HepG2 (cell line): ENCODE results near the gene AGRP. TPM values are rescaled to one million over a fixed set of nuclear protein-coding genes. Genes with fewer than 3 reads are reported as not detected.

Experiments
- ARID4A ChIP-seq: sonication (generic); formaldehyde crosslinking; IDR thresholded peaks from 2 replicates; pipeline ENCODE4 v1.5.0; 2020; ENCODE audit warnings: mild to moderate bottlenecking, missing genetic modification reagents, borderline replicate concordance
- BHLHE40 ChIP-seq: IDR thresholded peaks from 2 replicates; pipeline ENCODE4 v1.6.1; 2011; ENCODE audit warnings: low read length, improper control_type of control experiment
- CREB1 ChIP-seq, 2 experiments: fragments of 450-650 bp in 1 of 2; IDR thresholded peaks; 2 replicates each; pipeline ENCODE4 v1.6.1; 2016 to 2017; ENCODE audit warnings: control low read depth in 1 of 2, mild to moderate bottlenecking in 1 of 2, missing compliant biosample characterization in 1 of 2, missing genetic modification characterization in 1 of 2
- DNMT1 ChIP-seq: sonication (generic); formaldehyde crosslinking; IDR thresholded peaks from 2 replicates; pipeline ENCODE4 v1.5.1; 2020; ENCODE audit warnings: mild to moderate bottlenecking, missing genetic modification reagents
- E2F2 ChIP-seq: sonication (generic); formaldehyde crosslinking; IDR thresholded peaks from 2 replicates; pipeline ENCODE4 v1.4.0; 2020; ENCODE audit warnings: missing genetic modification reagents, borderline replicate concordance
- FOXM1 ChIP-seq: sonication (generic); formaldehyde crosslinking; IDR thresholded peaks from 2 replicates; pipeline ENCODE4 v1.5.0; 2020; ENCODE audit warnings: missing genetic modification reagents
- JUND ChIP-seq: sonication (generic); formaldehyde crosslinking; IDR thresholded peaks from 2 replicates; pipeline ENCODE4 v1.8.0; 2022; ENCODE audit warnings: mild to moderate bottlenecking, missing genetic modification reagents
- KAT8 ChIP-seq: IDR thresholded peaks from 2 replicates; pipeline ENCODE4 v1.6.1; 2016; ENCODE audit warnings: missing genetic modification reagents, missing compliant biosample characterization
- NFATC3 ChIP-seq: sonication (generic); formaldehyde crosslinking; IDR thresholded peaks from 2 replicates; pipeline ENCODE4 v1.5.1; 2020; ENCODE audit warnings: mild to moderate bottlenecking, missing genetic modification reagents
- NFKB2 ChIP-seq: sonication (generic); formaldehyde crosslinking; IDR thresholded peaks from 2 replicates; pipeline ENCODE4 v1.4.0; 2020; ENCODE audit warnings: missing genetic modification reagents, borderline replicate concordance
- NFYC ChIP-seq: IDR thresholded peaks from 2 replicates; pipeline ENCODE4 v1.6.1; 2016; ENCODE audit warnings: missing genetic modification reagents, missing compliant biosample characterization
- NR1H2 ChIP-seq: sonication (generic); formaldehyde crosslinking; IDR thresholded peaks from 2 replicates; pipeline ENCODE4 v1.8.1; 2022; ENCODE audit warnings: low read depth, missing genetic modification reagents, borderline replicate concordance
- ZFP36L2 ChIP-seq: sonication (generic); formaldehyde crosslinking; IDR thresholded peaks from 2 replicates; pipeline ENCODE4 v1.4.0; 2020; ENCODE audit warnings: missing genetic modification reagents
- ZNF24 ChIP-seq: fragments of 450-650 bp; IDR thresholded peaks from 2 replicates; pipeline ENCODE4 v1.6.1; 2017; ENCODE audit warnings: antibody characterized with exemption, mild to moderate bottlenecking
- ZNF609 ChIP-seq: sonication (generic); formaldehyde crosslinking; IDR thresholded peaks from 2 replicates; pipeline ENCODE4 v1.4.0; 2020; ENCODE audit warnings: mild to moderate bottlenecking, missing genetic modification reagents, borderline replicate concordance
- ZNF850 ChIP-seq: sonication (generic); formaldehyde crosslinking; conservative IDR thresholded peaks from 2 replicates; pipeline ENCODE4 v1.9.0; 2021; ENCODE audit warnings: mild to moderate bottlenecking, missing genetic modification reagents
- ZSCAN22 ChIP-seq: sonication (generic); formaldehyde crosslinking; IDR thresholded peaks from 2 replicates; pipeline ENCODE4 v1.4.0; 2020; ENCODE audit warnings: mild to moderate bottlenecking, missing genetic modification reagents
- polyA plus RNA-seq, 8 experiments: library from polyadenylated mRNA; depleted of rRNA in 3 of 8; stranded (reverse) in 7 of 8; unstranded in 1 of 8; fragments of >200 nt; fragmentation: Illumina TruSeq in 4 of 8; extraction: Trizol in 4 of 8; gene quantifications; 2 replicates each; pipeline versions ENCODE4 v1.2.1 to v1.2.3, GENCODE V29; 2011 to 2016; ENCODE audit warnings: low read depth in 4 of 8, missing spikeins in 1 of 8, mixed read lengths in 1 of 8; ENCODE audit not compliant: insufficient read depth in 1 of 8
- total RNA-seq, 5 experiments: library from RNA; depleted of rRNA; stranded (reverse); fragments of >200 nt; fragmentation: Illumina TruSeq; extraction: Trizol; gene quantifications; 2 replicates each; pipeline ENCODE4 v1.2.3, GENCODE V29; 2016; ENCODE audit warnings: low read depth in 1 of 5
- TF ChIP-seq, protein P1 (sequence below): sonication (generic); formaldehyde crosslinking; IDR thresholded peaks from 2 replicates; pipeline ENCODE4 v1.9.0; 2021; ENCODE audit warnings: missing genetic modification reagents, borderline replicate concordance

AGRP gene
- total and polyA plus RNA-seq, 2 of the 13 experiments (the other 11 are each of a cell fraction or from before 2014, with no cell fraction given): not detected

- no peak for TF ChIP-seq CREB1 (IDR thresholded peaks at IDR 0.05)
- no peak for TF ChIP-seq CREB1 (CRISPR knock-in tag; IDR thresholded peaks at IDR 0.05)
- TF ChIP-seq DNMT1 (CRISPR knock-in tag): no peak
- TF ChIP-seq NFATC3 (CRISPR knock-in tag): no peak
- TF ChIP-seq BHLHE40: no peak
- TF ChIP-seq ZNF850 (CRISPR knock-in tag): no peak
- TF ChIP-seq ZNF24: 0 out of 2 replicates have a peak, but pooled peaks have one; percentile 14
- TF ChIP-seq FOXM1 (CRISPR knock-in tag): no peak
- no peak for TF ChIP-seq ZFP36L2 (CRISPR knock-in tag)
- no peak for TF ChIP-seq JUND
- TF ChIP-seq ARID4A (CRISPR knock-in tag): peak; percentile 72
- TF ChIP-seq KAT8 (CRISPR knock-in tag): peak; percentile 82
- peak; percentile 79 for TF ChIP-seq ZNF609 (CRISPR knock-in tag)
- TF ChIP-seq NFYC: no peak
- no peak; the same call in 1 of the 2 replicates for TF ChIP-seq ZSCAN22
- TF ChIP-seq, protein P1, sequence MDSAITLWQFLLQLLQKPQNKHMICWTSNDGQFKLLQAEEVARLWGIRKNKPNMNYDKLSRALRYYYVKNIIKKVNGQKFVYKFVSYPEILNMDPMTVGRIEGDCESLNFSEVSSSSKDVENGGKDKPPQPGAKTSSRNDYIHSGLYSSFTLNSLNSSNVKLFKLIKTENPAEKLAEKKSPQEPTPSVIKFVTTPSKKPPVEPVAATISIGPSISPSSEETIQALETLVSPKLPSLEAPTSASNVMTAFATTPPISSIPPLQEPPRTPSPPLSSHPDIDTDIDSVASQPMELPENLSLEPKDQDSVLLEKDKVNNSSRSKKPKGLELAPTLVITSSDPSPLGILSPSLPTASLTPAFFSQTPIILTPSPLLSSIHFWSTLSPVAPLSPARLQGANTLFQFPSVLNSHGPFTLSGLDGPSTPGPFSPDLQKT (CRISPR knock-in tag): no peak
- 0 out of 2 replicates have a peak, but pooled peaks have one; percentile 75 for TF ChIP-seq E2F2 (CRISPR knock-in tag)
- TF ChIP-seq NFKB2 (CRISPR knock-in tag): peak; percentile 87; the same call in 1 of the 2 replicates
- no peak for TF ChIP-seq NR1H2 (CRISPR knock-in tag)
Measured at GRCh38 chr16:67521095-67521804, 37.9 kb upstream of the AGRP start (continued).
